Middle frontal gyrus (tissue), 1 donor: ENCODE measurements around the gene APOC1.
A peak's percentile ranks its signal among the peaks of the same experiment; 100 is the strongest.
"Not testable (repeated sequence)": the region's sequence is repeated elsewhere in the genome, so short reads cannot be mapped to it uniquely, and the experiment has no call there.

Experiments used
- DNase-seq: peaks from one replicate; pipeline ENCODE4 v3.0.0-alpha.2; 2015; ENCODE audit warnings: low spot score; ENCODE audit errors: extremely low spot score

Gene APOC1

GRCh38 chr19:44912854-44913253, 1.6 kb upstream of the APOC1 start:
- DNase-seq: peak; percentile 65

GRCh38 chr19:44913512-44914432, 636 bp upstream of the APOC1 start:
- not testable (repeated sequence) for DNase-seq

DNA sequence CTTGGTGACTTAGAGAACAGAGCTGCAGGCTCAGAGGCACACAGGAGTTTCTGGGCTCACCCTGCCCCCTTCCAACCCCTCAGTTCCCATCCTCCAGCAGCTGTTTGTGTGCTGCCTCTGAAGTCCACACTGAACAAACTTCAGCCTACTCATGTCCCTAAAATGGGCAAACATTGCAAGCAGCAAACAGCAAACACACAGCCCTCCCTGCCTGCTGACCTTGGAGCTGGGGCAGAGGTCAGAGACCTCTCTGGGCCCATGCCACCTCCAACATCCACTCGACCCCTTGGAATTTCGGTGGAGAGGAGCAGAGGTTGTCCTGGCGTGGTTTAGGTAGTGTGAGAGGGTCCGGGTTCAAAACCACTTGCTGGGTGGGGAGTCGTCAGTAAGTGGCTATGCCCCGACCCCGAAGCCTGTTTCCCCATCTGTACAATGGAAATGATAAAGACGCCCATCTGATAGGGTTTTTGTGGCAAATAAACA, 9.9 kb downstream of the APOC1 start:
- no peak for DNase-seq

- peak; percentile 72 for DNase-seq
Observed at GRCh38 chr19:44925114-44925891, 10.9 kb downstream of the APOC1 start.

GRCh38 chr19:44926245-44927077, 12.1 kb downstream of the APOC1 start:
- not testable (repeated sequence) for DNase-seq

DNA sequence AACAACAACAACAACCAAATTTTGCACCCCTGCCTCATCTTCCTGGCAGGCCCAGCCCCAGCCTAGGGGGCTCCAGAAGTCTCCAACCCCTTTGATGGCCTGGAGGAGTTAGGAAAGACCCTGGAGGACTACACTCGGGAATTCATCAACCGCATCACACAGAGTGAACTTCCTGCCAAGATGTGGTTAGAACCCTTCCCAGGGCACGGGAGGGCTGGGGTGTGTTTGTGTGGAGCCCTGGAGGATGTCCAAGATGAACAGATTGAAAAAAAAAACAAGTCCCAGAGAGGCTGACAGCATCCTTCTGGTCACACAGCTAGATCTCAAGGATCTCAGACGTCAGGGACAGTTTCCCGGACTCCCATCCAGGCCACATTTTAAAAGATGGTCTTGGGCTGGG, 13.3 kb downstream of the APOC1 start:
- no peak for DNase-seq

DNA sequence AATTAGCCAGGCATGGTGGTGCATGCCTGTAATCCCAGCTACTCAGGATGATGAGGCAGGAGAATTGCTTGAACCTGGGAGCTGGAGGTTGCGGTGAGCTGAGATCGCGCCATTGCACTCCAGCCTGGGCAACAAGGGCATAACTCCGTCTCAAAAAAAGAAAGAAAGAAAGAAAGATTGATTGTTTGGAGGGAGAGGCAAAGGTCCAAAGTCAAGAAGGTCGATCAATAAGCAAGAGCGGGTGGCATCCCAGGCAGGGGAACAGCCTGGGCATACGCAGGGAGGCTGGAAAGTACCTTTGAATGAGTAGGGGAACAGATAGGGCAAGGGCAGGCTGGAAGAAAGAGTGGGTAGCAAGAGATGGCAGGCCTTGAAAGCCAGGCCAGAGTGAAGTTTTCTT, 15.7 kb downstream of the APOC1 start:
- no peak for DNase-seq

DNA sequence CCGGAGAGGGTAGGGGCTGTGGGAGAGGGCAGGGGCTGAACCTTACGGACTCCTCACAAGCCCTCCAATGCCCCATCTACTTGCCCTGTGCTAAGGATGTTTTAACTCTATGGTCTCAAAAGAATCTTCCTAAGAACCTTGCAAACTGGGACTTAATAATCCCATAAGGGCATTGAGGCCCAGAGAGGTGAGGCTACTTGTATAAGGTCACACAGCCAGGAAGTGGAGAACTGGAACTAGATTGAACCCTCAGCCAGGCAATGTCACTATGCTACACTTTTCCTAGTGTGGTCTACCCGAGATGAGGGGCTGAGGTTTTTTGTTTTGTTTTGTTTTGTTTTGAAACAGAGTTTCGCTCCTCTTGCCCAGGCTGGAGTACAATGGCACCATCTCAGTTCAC, 17.1 kb downstream of the APOC1 start:
- no peak for DNase-seq

DNA sequence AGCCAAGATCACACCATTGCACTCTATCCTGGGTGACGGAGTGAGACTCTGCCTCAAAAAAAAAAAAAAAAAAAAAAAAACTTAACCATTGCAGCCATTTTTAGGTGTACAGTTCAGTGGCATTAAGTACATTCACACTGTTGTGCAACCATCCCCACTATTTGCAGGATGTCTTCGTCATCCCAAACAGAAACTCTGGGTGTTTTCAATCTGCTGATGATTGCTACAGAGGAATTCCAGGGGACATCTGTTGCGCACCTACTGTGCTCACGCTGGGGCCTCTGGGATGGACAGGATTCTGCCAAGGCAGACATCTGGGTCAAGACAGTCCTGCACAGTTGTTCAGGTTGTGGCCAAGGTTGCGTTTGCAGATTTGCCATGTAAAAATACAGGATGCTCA, 25.3 kb downstream of the APOC1 start:
- no peak for DNase-seq

DNA sequence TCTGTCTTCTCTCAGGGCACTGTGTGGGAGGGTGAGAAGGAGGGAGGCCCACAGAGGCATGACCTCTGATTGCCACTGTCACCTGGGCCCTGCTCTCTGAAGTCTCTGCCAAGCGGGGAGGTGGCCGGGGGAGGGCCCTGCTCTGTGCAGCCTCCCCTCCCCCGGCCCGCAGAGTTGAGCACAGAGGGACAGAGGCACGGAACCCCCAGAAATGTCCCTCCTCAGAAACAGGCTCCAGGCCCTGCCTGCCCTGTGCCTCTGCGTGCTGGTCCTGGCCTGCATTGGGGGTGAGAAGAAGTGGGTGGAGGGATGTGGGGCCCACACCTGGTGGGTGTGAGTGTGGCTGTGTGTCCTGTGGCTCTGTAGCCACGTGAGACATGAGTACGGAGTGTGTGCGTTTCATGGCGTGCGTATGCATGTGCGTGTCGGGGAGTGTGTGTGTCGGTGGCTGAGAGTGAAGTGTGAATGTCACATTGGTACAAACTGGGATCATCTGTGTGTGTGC, 27.7 kb downstream of the APOC1 start, which contains the start of gene APOC4:
Gene APOC4, plus strand, starts transcription at position 171 of the 505 bp plus-strand sequence. Its CDS starts 41 bp downstream, at position 212.
- DNase-seq: no peak

DNA sequence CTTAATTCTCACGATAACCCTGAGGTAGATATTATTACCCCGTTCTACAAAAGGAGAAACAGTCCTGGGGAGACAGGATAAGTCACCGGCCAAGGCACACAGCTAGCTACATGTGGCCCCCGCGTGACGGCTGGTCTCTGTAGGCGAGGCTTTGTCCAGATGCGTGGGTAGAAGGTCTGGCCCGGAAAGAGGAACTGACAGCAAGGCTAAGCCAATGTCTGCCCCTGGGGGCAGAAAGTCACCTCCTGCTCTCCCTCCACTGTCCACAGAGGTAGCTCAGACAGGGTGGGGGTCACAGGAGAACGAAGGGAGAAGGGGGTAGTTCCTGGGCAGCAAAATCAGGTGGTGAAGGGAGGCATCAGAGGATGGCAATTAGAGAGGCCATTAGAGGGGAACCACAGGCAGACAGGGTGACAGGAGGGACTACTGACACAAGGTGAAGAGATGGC, 29.4 kb downstream of the APOC1 start:
- DNase-seq: no peak

GRCh38 chr19:44947041-44947581, 32.7 kb downstream of the APOC1 start:
- DNase-seq: no peak

- DNase-seq: no peak
Observed at GRCh38 chr19:44948237-44948636, 33.8 kb downstream of the APOC1 start.

- no peak for DNase-seq
Observed at GRCh38 chr19:44948763-44949374, 34.5 kb downstream of the APOC1 start.

DNA sequence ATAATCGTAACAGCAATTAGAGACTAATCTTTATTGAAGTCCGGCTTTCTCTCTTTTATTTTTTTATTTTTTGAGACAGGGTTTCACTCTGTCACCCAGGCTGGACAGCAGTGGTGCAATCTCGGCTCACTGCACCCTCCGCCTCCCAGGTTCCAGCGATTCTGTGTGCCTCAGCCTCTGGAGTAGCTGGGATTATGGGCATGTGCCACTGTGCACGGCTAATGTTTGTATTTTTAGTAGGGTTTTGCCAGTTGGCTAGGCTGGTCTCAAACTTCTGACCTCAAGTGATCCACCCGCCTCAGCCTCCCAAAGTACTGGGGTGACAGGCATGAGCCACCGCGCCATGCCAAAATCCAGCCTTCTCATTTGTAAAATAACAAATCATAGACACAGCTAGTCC, 35.1 kb downstream of the APOC1 start:
- DNase-seq: no peak

DNA sequence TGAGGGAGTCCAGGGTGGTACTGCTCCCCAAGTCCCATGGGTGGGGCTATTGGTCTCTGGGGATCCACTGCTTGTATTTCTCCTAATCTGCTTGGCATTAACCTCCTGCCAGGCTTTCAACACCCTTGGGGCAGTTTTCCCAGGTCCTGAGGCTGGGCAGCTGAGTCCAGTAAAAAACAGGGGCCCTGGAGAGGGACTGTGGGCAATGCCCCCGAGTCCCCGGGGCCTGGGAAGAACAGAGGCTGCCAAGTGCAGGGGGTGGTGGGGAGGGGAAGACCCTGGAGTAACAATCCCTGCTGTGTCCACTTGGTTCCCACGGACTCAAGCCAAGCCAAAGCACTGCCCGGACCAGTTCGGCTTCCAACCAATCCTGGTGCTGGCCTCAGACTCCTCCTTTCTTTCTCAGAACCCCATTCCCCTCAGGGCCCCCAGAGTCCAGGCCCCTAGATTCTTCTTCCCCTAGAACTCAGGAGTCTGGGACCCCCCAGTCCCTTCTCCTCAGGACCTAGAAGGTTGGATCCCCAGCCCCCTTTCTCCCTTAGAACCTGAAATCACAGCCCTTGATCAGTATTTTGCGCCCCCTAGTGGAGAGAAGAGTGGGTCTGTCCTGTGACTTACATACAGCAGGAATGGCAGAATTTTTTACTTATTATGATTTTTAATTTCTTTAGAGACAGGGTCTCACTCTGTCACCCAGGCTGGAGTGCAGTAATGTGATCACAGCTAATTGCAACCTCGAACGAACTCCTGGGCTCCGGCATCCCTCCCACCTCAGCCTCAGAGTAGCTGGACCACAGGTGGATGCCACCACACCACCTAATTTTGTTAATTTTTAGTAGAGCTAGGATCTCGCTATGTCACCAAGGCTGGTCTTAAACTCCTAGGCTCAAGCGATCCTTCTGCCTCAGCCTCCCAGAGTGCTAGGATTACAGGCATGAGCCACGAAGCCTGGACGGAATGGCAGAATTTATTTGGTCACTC, 37.1 kb downstream of the APOC1 start:
- peak; percentile 69 for DNase-seq

- DNase-seq: no peak
Observed at GRCh38 chr19:44954278-44954648, 39.9 kb downstream of the APOC1 start.

- DNase-seq: peak; percentile 95
Observed at GRCh38 chr19:44954649-44955504, 40.5 kb downstream of the APOC1 start, which contains the start of gene CLPTM1. Gene CLPTM1 (plus strand): TSS chr19:44955380. CDS start chr19:44955396, 16 bp downstream.
